Measurements from ENCODE around the gene SDC1.
"Not testable (repeated sequence)": the region's sequence is repeated elsewhere in the genome, so short reads cannot be mapped to it uniquely, and the experiment has no call there.

SDC1 gene

GRCh38 chr2:20196053-20196656 is 28.8 kb downstream of the SDC1 start:
- DNase-seq: no peak

- DNase-seq: no peak
Measured at GRCh38 chr2:20195431-20196033, 29.4 kb downstream of the SDC1 start.

GRCh38 chr2:20195016-20195411 is 29.9 kb downstream of the SDC1 start:
- not testable (repeated sequence) for DNase-seq

GRCh38 chr2:20194097-20195015 is 30.6 kb downstream of the SDC1 start:
- no peak for DNase-seq

GRCh38 chr2:20193185-20193584 is 31.7 kb downstream of the SDC1 start:
- DNase-seq: no peak

GRCh38 chr2:20192781-20193180 is 32.1 kb downstream of the SDC1 start:
- DNase-seq: no peak

- no peak for DNase-seq
Measured at GRCh38 chr2:20191714-20192569, 33.0 kb downstream of the SDC1 start.

- DNase-seq: no peak
Measured at GRCh38 chr2:20190876-20191713, 33.8 kb downstream of the SDC1 start.

GRCh38 chr2:20190170-20190569 is 34.8 kb downstream of the SDC1 start:
- DNase-seq: no peak

- no peak for DNase-seq
Measured at GRCh38 chr2:20189299-20189931, 35.5 kb downstream of the SDC1 start.

GRCh38 chr2:20188851-20189250 is 36.1 kb downstream of the SDC1 start:
- DNase-seq: no peak

GRCh38 chr2:20188201-20188600 is 36.7 kb downstream of the SDC1 start:
- DNase-seq: no peak

- no peak for DNase-seq
Measured at GRCh38 chr2:20187331-20187730, 37.6 kb downstream of the SDC1 start.

- DNase-seq: peak in 1 of 3 donors; percentile 15
Measured at GRCh38 chr2:20186855-20187187, 38.1 kb downstream of the SDC1 start.

- DNase-seq: peak; percentile 92 to 95 (median 94)
Measured at GRCh38 chr2:20186078-20186854, 38.7 kb downstream of the SDC1 start.

- peak; percentile 93 to 96 (median 95) for DNase-seq
Measured at GRCh38 chr2:20185176-20186022, 39.5 kb downstream of the SDC1 start.

GRCh38 chr2:20184067-20184938 is 40.6 kb downstream of the SDC1 start:
- peak; percentile 66 to 77 (median 72) for DNase-seq

GRCh38 chr2:20183373-20183772 is 41.6 kb downstream of the SDC1 start:
- DNase-seq: no peak
